Measurements from ENCODE around the gene CLEC16A.

DNA sequence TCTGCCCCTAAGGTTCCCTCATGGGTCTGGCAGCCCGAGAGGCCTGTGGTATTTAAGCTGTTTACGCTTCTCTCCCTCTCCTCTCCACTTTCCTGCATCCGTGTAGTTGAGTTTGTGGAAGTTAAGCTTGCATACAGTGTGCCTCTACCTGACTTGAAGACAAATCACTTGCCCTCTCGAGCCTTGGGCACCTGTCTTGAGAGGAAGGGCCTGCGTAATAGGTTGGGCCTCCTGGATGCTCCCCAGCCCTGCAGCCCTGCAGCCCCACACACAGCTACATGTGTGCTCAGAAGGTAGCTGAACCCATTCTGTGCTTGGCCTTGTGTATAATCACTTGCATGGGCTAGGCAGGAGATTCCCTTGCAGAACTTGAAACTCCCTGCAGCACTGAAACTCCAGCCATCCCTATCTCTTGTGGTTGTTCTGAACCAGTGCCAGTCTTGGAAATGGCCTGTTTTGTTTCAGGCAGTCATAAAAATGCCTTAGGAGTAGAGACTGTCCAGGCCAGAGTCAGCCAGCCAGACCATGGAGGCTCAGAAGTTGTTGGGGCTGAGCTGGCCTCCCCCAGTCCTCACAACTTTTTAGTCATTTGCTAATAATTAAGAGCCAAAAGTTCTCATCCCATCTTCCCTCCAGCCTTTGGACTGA lies 134.6 kb downstream of the CLEC16A start:
- TF ChIP-seq, protein P1, sequence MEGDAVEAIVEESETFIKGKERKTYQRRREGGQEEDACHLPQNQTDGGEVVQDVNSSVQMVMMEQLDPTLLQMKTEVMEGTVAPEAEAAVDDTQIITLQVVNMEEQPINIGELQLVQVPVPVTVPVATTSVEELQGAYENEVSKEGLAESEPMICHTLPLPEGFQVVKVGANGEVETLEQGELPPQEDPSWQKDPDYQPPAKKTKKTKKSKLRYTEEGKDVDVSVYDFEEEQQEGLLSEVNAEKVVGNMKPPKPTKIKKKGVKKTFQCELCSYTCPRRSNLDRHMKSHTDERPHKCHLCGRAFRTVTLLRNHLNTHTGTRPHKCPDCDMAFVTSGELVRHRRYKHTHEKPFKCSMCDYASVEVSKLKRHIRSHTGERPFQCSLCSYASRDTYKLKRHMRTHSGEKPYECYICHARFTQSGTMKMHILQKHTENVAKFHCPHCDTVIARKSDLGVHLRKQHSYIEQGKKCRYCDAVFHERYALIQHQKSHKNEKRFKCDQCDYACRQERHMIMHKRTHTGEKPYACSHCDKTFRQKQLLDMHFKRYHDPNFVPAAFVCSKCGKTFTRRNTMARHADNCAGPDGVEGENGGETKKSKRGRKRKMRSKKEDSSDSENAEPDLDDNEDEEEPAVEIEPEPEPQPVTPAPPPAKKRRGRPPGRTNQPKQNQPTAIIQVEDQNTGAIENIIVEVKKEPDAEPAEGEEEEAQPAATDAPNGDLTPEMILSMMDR (conservative IDR thresholded peaks at IDR 0.05; ENCODE audit: low read depth in 2 of 2), result no peak
- TF ChIP-seq EZH2phosphoT487 (IDR thresholded peaks at IDR 0.05; ENCODE audit: unreplicated experiment), result no peak
- TF ChIP-seq POLR2AphosphoS5 (IDR thresholded peaks at IDR 0.05; ENCODE audit: low read depth), result no peak
- no peak for TF ChIP-seq EZH2 (IDR thresholded peaks at IDR 0.05; ENCODE audit: low read depth, unreplicated experiment)
- TF ChIP-seq, protein P2, sequence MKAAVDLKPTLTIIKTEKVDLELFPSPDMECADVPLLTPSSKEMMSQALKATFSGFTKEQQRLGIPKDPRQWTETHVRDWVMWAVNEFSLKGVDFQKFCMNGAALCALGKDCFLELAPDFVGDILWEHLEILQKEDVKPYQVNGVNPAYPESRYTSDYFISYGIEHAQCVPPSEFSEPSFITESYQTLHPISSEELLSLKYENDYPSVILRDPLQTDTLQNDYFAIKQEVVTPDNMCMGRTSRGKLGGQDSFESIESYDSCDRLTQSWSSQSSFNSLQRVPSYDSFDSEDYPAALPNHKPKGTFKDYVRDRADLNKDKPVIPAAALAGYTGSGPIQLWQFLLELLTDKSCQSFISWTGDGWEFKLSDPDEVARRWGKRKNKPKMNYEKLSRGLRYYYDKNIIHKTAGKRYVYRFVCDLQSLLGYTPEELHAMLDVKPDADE (IDR thresholded peaks at IDR 0.05), result no peak
- no peak for TF ChIP-seq CREB1 (CRISPR knock-in tag; IDR thresholded peaks at IDR 0.05; ENCODE audit: low read depth)
- TF ChIP-seq, protein P3, sequence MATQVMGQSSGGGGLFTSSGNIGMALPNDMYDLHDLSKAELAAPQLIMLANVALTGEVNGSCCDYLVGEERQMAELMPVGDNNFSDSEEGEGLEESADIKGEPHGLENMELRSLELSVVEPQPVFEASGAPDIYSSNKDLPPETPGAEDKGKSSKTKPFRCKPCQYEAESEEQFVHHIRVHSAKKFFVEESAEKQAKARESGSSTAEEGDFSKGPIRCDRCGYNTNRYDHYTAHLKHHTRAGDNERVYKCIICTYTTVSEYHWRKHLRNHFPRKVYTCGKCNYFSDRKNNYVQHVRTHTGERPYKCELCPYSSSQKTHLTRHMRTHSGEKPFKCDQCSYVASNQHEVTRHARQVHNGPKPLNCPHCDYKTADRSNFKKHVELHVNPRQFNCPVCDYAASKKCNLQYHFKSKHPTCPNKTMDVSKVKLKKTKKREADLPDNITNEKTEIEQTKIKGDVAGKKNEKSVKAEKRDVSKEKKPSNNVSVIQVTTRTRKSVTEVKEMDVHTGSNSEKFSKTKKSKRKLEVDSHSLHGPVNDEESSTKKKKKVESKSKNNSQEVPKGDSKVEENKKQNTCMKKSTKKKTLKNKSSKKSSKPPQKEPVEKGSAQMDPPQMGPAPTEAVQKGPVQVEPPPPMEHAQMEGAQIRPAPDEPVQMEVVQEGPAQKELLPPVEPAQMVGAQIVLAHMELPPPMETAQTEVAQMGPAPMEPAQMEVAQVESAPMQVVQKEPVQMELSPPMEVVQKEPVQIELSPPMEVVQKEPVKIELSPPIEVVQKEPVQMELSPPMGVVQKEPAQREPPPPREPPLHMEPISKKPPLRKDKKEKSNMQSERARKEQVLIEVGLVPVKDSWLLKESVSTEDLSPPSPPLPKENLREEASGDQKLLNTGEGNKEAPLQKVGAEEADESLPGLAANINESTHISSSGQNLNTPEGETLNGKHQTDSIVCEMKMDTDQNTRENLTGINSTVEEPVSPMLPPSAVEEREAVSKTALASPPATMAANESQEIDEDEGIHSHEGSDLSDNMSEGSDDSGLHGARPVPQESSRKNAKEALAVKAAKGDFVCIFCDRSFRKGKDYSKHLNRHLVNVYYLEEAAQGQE (IDR thresholded peaks at IDR 0.05; ENCODE audit: unreplicated experiment), result no peak

Measured in GM23338 (cell line).